Fibroblast of lung (primary cell): ENCODE data around the gene ASH1L.
"Not testable (repeated sequence)": the region's sequence is repeated elsewhere in the genome, so short reads cannot be mapped to it uniquely, and the experiment has no call there.

Source experiments
- CTCF ChIP-seq, 2 donors: IDR thresholded peaks in 1 of 2; conservative IDR thresholded peaks in 1 of 2; 1 replicate in 1 of 2; 2 replicates in 1 of 2; pipeline ENCODE4 v1.5.1; 2011 to 2012; ENCODE audit warnings: low read length in 2 of 2, control low read depth in 1 of 2, inconsistent platforms in 1 of 2, low read depth in 1 of 2, mild to moderate bottlenecking in 1 of 2
- EZH2 ChIP-seq: IDR thresholded peaks from 2 replicates; pipeline ENCODE4 v1.5.1; 2012; ENCODE audit warnings: low read length, control low read depth, mild to moderate bottlenecking; ENCODE audit errors: missing control alignments

GRCh38 chr1:155385836-155386235 is 176.8 kb downstream of the ASH1L start:
- not testable (repeated sequence) for TF ChIP-seq CTCF (conservative IDR thresholded peaks at IDR 0.05 in 1 of 2, IDR thresholded peaks at IDR 0.05 in 1 of 2; ENCODE audit: low read depth in 1 of 2, low read length in 2 of 2); EZH2
